ENCODE data around the gene FARS2. TPM values are rescaled to one million over a fixed set of nuclear protein-coding genes. Genes with fewer than 3 reads are reported as not detected.

The FARS2 gene
- total RNA-seq, 1 experiment from 2014 or later = 17.8 TPM

DNA sequence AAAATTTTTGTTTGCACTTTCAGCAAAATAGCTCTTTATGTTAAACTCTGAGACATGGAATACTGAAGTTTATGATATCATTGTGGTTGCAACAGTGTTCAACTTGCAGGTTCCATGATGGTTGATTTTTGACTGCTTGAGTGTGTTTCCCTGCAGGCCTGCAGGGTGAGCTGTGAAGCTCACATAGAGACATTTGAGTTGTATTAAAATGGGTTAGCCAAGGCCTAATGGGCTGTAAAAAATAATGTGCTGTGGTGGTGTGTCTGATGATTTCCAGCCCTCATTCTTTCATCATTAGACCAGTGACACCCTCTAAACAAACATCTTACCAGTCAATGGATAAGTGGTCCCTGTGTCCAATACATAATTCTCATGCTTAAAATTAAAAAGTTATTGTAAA is 321.4 kb downstream of the FARS2 start:
- DNase-seq (ENCODE audit: low spot score) = peak; percentile 32
- Histone ChIP-seq H3K36me3 (ENCODE audit: insufficient read depth, low read length, poor library complexity, severe bottlenecking) (no peaks in the 10 kb centered on the region), H3K4me1 (ENCODE audit: insufficient read depth, low read length, poor library complexity, severe bottlenecking) (peaks cover 4% of the 10 kb centered on the region), H3K9me3 (ENCODE audit: low read depth, low read length, poor library complexity, severe bottlenecking) (peaks cover 8% of the 10 kb centered on the region), H3K4me3 (ENCODE audit: low read depth, low read length, poor library complexity, severe bottlenecking) (no peak overlapping the region), H3K27ac (ENCODE audit: low read depth, low read length, poor library complexity, severe bottlenecking) (peak overlapping the region; percentile 83), H3K27me3 (replicated peaks; ENCODE audit: insufficient read depth, low read depth, low read length, poor library complexity) (no peaks in the 10 kb centered on the region)
- TF ChIP-seq, protein P1, sequence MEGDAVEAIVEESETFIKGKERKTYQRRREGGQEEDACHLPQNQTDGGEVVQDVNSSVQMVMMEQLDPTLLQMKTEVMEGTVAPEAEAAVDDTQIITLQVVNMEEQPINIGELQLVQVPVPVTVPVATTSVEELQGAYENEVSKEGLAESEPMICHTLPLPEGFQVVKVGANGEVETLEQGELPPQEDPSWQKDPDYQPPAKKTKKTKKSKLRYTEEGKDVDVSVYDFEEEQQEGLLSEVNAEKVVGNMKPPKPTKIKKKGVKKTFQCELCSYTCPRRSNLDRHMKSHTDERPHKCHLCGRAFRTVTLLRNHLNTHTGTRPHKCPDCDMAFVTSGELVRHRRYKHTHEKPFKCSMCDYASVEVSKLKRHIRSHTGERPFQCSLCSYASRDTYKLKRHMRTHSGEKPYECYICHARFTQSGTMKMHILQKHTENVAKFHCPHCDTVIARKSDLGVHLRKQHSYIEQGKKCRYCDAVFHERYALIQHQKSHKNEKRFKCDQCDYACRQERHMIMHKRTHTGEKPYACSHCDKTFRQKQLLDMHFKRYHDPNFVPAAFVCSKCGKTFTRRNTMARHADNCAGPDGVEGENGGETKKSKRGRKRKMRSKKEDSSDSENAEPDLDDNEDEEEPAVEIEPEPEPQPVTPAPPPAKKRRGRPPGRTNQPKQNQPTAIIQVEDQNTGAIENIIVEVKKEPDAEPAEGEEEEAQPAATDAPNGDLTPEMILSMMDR (conservative IDR thresholded peaks at IDR 0.05; ENCODE audit: low read depth, low read length) = peak; percentile 34; the same call in 1 of the 2 replicates
- TF ChIP-seq EZH2 (IDR thresholded peaks at IDR 0.05; ENCODE audit: borderline replicate concordance, low read depth, low read length, poor library complexity, severe bottlenecking) = no peak
- intact Hi-C loops (cut with micrococcal nuclease; ENCODE audit: unreplicated experiment) = no loop called here
- POLR2A ChIA-PET (ENCODE audit: low non-redundant PET) = no interaction called here
- BruUV-seq (replicated peaks) = no TSS peak
- CTCF ChIA-PET = no interaction called here

DNA sequence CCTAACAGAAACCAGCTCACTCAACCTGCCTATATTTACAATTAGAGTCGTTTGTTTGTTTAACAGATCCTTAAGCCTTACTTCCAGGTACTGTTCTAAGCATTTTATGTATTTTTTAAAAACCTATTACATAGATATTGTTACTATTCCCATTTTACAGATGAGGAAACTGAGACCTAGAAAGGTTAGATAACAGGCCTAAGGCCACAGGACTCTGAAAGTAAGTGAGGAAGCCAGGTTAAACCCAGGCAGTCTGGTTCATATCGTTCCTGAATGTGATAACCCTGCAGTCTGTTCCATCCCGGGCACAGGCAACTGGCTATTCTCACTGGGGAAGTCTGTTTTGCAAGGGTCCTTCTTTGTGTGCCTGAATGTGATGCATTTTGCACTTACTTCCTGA is 322.2 kb downstream of the FARS2 start:
- Histone ChIP-seq H3K27ac (ENCODE audit: low read depth, low read length, poor library complexity, severe bottlenecking) (peak overlapping the region; percentile 14), H3K27me3 (replicated peaks; ENCODE audit: insufficient read depth, low read depth, low read length, poor library complexity) (no peaks in the 10 kb centered on the region), H3K4me3 (ENCODE audit: low read depth, low read length, poor library complexity, severe bottlenecking) (no peak overlapping the region), H3K9me3 (ENCODE audit: low read depth, low read length, poor library complexity, severe bottlenecking) (peaks cover 8% of the 10 kb centered on the region), H3K4me1 (ENCODE audit: insufficient read depth, low read length, poor library complexity, severe bottlenecking) (peaks cover 4% of the 10 kb centered on the region), H3K36me3 (ENCODE audit: insufficient read depth, low read length, poor library complexity, severe bottlenecking) (no peaks in the 10 kb centered on the region)
- no peak for DNase-seq (ENCODE audit: low spot score)
- no peak for TF ChIP-seq EZH2 (IDR thresholded peaks at IDR 0.05; ENCODE audit: borderline replicate concordance, low read depth, low read length, poor library complexity, severe bottlenecking)
- no TSS peak for BruUV-seq (replicated peaks)
- intact Hi-C loops (cut with micrococcal nuclease; ENCODE audit: unreplicated experiment) = no loop called here
- POLR2A ChIA-PET (ENCODE audit: low non-redundant PET) = no interaction called here
- CTCF ChIA-PET = no interaction called here

DNA sequence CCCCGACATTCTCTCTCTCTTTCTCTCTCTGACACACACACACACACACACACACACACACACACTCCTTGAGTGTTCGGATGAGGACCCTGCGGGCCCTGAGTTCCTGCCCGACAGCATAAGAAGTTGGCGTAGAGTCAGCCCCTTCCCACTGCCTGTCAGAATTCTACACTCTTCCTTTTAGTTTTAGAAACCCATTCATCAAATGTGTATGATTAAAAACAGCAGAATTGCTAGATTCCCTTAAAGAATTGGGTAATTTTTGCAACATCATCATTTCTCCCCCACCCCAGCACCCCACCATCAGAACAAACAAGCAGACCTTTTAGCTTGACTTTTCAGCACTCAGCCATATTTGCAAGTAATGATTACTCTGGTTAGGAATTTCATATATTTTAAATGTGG is 322.8 kb downstream of the FARS2 start:
- BruUV-seq (replicated peaks) = no TSS peak

GRCh38 chr6:5587648-5588047 is 326.3 kb downstream of the FARS2 start:
- Histone ChIP-seq H3K27ac (ENCODE audit: low read depth, low read length, poor library complexity, severe bottlenecking) (no peak overlapping the region), H3K36me3 (ENCODE audit: insufficient read depth, low read length, poor library complexity, severe bottlenecking) (no peaks in the 10 kb centered on the region), H3K4me1 (ENCODE audit: insufficient read depth, low read length, poor library complexity, severe bottlenecking) (no peaks in the 10 kb centered on the region), H3K27me3 (replicated peaks; ENCODE audit: insufficient read depth, low read depth, low read length, poor library complexity) (no peaks in the 10 kb centered on the region), H3K9me3 (ENCODE audit: low read depth, low read length, poor library complexity, severe bottlenecking) (peaks cover 8% of the 10 kb centered on the region), H3K4me3 (ENCODE audit: low read depth, low read length, poor library complexity, severe bottlenecking) (no peak overlapping the region)
- BruUV-seq (replicated peaks) = no TSS peak
- no peak for DNase-seq (ENCODE audit: low spot score)
- ChIA-PET POLR2A (ENCODE audit: low non-redundant PET) (no interaction called here), CTCF (no interaction called here)
- no peak for TF ChIP-seq EZH2 (IDR thresholded peaks at IDR 0.05; ENCODE audit: borderline replicate concordance, low read depth, low read length, poor library complexity, severe bottlenecking)
- TF ChIP-seq, protein P1 (conservative IDR thresholded peaks at IDR 0.05; ENCODE audit: low read depth, low read length) = no peak
- intact Hi-C loops (cut with micrococcal nuclease; ENCODE audit: unreplicated experiment) = no loop called here

More for the DNA sequence above, 322.8 kb downstream of the FARS2 start:
- TF ChIP-seq EZH2 (IDR thresholded peaks at IDR 0.05; ENCODE audit: borderline replicate concordance, low read depth, low read length, poor library complexity, severe bottlenecking) = no peak
- TF ChIP-seq, protein P1 (conservative IDR thresholded peaks at IDR 0.05; ENCODE audit: low read depth, low read length) = no peak
- DNase-seq (ENCODE audit: low spot score) = peak; percentile 8
- Histone ChIP-seq H3K27me3 (replicated peaks; ENCODE audit: insufficient read depth, low read depth, low read length, poor library complexity) (no peaks in the 10 kb centered on the region), H3K4me3 (ENCODE audit: low read depth, low read length, poor library complexity, severe bottlenecking) (no peak overlapping the region), H3K36me3 (ENCODE audit: insufficient read depth, low read length, poor library complexity, severe bottlenecking) (no peaks in the 10 kb centered on the region), H3K4me1 (ENCODE audit: insufficient read depth, low read length, poor library complexity, severe bottlenecking) (peaks cover 4% of the 10 kb centered on the region), H3K9me3 (ENCODE audit: low read depth, low read length, poor library complexity, severe bottlenecking) (peaks cover 8% of the 10 kb centered on the region), H3K27ac (ENCODE audit: low read depth, low read length, poor library complexity, severe bottlenecking) (peak overlapping the region; percentile 14)
- intact Hi-C loops (cut with micrococcal nuclease; ENCODE audit: unreplicated experiment) = no loop called here
- ChIA-PET POLR2A (ENCODE audit: low non-redundant PET) (no interaction called here), CTCF (no interaction called here)

Measured in A673 (cell line).